Measurements from ENCODE around the gene SLC6A18. TPM values are rescaled to one million over a fixed set of nuclear protein-coding genes. Genes with fewer than 3 reads are reported as not detected.

The SLC6A18 gene
- total RNA-seq, 1 experiment from 2014 or later = not detected

- Histone ChIP-seq H3K36me3 (ENCODE audit: control insufficient read depth, insufficient read depth, low read length) (no peaks in the 10 kb centered on the region), H3K9me3 (ENCODE audit: control insufficient read depth, insufficient read depth, low read depth, low read length) (no peaks in the 10 kb centered on the region), H3K27me3 (ENCODE audit: control insufficient read depth, insufficient read depth, low read length) (no peaks in the 10 kb centered on the region), H3K27ac (ENCODE audit: low read length) (no peak overlapping the region), H3K4me1 (ENCODE audit: control insufficient read depth, insufficient read depth, low read length) (peaks cover 4% of the 10 kb centered on the region), H3K4me3 (ENCODE audit: low read depth in 2 of 2, low read length in 2 of 2) (no peak overlapping the region)
- BruUV-seq (replicated peaks) = no TSS peak
- ATAC-seq (no peak), DNase-seq (ENCODE audit: low read depth, low spot score) (no peak)
- intact Hi-C loops (cut with micrococcal nuclease; ENCODE audit: unreplicated experiment) (no loop called here), in situ Hi-C loops (cut with HindIII; ENCODE audit: low pct_unique_long_range_greater_than_20kb, low sequenced_read_pairs) (no loop called here)
- TF ChIP-seq SIN3A (IDR thresholded peaks at IDR 0.05; ENCODE audit: borderline replicate concordance, insufficient read depth, low read depth, low read length) = no peak
- TF ChIP-seq TCF7L2 (IDR thresholded peaks at IDR 0.05; ENCODE audit: low read depth, low read length) = no peak
- TF ChIP-seq POLR2AphosphoS5 (IDR thresholded peaks at IDR 0.05; ENCODE audit: low read depth, low read length) = no peak
- TF ChIP-seq, protein P1, sequence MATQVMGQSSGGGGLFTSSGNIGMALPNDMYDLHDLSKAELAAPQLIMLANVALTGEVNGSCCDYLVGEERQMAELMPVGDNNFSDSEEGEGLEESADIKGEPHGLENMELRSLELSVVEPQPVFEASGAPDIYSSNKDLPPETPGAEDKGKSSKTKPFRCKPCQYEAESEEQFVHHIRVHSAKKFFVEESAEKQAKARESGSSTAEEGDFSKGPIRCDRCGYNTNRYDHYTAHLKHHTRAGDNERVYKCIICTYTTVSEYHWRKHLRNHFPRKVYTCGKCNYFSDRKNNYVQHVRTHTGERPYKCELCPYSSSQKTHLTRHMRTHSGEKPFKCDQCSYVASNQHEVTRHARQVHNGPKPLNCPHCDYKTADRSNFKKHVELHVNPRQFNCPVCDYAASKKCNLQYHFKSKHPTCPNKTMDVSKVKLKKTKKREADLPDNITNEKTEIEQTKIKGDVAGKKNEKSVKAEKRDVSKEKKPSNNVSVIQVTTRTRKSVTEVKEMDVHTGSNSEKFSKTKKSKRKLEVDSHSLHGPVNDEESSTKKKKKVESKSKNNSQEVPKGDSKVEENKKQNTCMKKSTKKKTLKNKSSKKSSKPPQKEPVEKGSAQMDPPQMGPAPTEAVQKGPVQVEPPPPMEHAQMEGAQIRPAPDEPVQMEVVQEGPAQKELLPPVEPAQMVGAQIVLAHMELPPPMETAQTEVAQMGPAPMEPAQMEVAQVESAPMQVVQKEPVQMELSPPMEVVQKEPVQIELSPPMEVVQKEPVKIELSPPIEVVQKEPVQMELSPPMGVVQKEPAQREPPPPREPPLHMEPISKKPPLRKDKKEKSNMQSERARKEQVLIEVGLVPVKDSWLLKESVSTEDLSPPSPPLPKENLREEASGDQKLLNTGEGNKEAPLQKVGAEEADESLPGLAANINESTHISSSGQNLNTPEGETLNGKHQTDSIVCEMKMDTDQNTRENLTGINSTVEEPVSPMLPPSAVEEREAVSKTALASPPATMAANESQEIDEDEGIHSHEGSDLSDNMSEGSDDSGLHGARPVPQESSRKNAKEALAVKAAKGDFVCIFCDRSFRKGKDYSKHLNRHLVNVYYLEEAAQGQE (IDR thresholded peaks at IDR 0.05; ENCODE audit: insufficient read depth in 1 of 2, low read depth in 2 of 2, low read length in 1 of 2) = no peak
- no peak for TF ChIP-seq CTCF (IDR thresholded peaks at IDR 0.05)
- ChIA-PET POLR2A (no interaction called here), CTCF (no interaction called here)
Observed at GRCh38 chr5:1202798-1203185, 22.4 kb upstream of the SLC6A18 start.

DNA sequence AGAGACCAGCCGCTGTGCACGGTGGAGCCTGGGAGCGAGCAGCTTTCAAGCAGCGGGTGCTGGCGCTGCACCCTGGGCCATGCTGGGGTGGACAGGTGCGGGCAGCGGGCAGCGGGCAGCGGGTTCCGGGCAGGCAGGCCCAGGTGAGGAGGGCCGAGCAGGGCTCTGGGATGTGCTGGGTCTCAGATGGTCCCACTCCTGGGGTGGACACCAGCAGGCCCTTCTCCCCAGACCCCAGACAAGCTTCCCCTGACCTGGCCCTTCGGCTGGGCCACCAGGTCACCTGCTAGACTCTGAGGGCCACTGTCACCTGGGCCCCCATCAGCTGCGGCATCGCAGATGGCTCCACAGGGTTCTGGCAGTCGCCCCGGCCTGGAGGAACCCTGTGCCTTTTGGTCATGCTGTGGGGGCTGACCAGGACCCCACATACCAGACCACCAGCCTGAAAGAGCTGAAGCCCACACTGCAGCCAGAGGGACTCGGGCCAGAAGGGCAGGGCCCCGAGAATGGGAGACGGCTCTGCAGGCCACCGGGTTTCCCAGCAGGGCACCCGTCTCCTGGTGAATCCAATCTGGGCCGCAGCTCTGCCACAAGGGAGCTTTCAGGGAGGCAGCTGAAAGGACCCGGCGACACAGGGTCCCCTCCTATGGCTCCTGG, 21.7 kb upstream of the SLC6A18 start:
- DNase-seq (ENCODE audit: low read depth, low spot score) (no peak), ATAC-seq (no peak)
- Histone ChIP-seq H3K27ac (ENCODE audit: low read length) (no peak overlapping the region), H3K36me3 (ENCODE audit: control insufficient read depth, insufficient read depth, low read length) (no peaks in the 10 kb centered on the region), H3K27me3 (ENCODE audit: control insufficient read depth, insufficient read depth, low read length) (no peaks in the 10 kb centered on the region), H3K9me3 (ENCODE audit: control insufficient read depth, insufficient read depth, low read depth, low read length) (no peaks in the 10 kb centered on the region), H3K4me1 (ENCODE audit: control insufficient read depth, insufficient read depth, low read length) (peaks cover 4% of the 10 kb centered on the region), H3K4me3 (ENCODE audit: low read depth in 2 of 2, low read length in 2 of 2) (no peak overlapping the region)
- CTCF ChIA-PET = no interaction called here
- intact Hi-C loops (cut with micrococcal nuclease; ENCODE audit: unreplicated experiment) (no loop called here), in situ Hi-C loops (cut with HindIII; ENCODE audit: low pct_unique_long_range_greater_than_20kb, low sequenced_read_pairs) (no loop called here)
- POLR2A ChIA-PET = no interaction called here
- BruUV-seq (replicated peaks) = no TSS peak
- no peak for TF ChIP-seq POLR2AphosphoS5 (IDR thresholded peaks at IDR 0.05; ENCODE audit: low read depth, low read length)
- no peak for TF ChIP-seq TCF7L2 (IDR thresholded peaks at IDR 0.05; ENCODE audit: low read depth, low read length)
- TF ChIP-seq, protein P1 (IDR thresholded peaks at IDR 0.05; ENCODE audit: insufficient read depth in 1 of 2, low read depth in 2 of 2, low read length in 1 of 2) = no peak
- no peak for TF ChIP-seq SIN3A (IDR thresholded peaks at IDR 0.05; ENCODE audit: borderline replicate concordance, insufficient read depth, low read depth, low read length)
- TF ChIP-seq CTCF (IDR thresholded peaks at IDR 0.05) = no peak

All from Panc1 (cell line).